GM18505 (cell line): ENCODE data around the gene GYS1.

ENCODE experiments used
- ATAC-seq: cut with Tn5 transposase; IDR thresholded peaks from one replicate; pipeline ENCODE4 v1.9.1; 2021; ENCODE audit not compliant: unreplicated experiment
- POLR2A ChIP-seq: IDR thresholded peaks from 4 replicates; pipeline ENCODE4 v1.6.1; 2011; ENCODE audit warnings: borderline replicate concordance; ENCODE audit not compliant: insufficient read depth, insufficient read length; ENCODE audit errors: extremely low read depth

The GYS1 gene

DNA sequence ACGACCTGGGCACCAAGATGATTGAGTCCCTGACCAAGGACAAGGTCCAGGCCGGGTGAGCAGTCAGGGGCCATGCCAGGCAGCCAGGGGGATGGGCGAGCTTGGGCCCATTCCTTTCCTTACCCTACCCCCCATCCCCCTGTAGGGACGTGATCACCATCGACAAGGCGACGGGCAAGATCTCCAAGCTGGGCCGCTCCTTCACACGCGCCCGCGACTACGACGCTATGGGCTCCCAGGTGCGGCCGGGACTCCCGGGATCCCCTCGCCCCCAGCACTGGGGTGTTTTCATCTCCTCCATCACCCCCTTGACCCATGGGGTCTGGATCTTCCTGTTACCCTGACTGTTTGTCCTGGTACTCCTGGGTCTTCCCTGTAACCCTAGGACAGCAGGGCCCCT is 16.7 kb upstream of the GYS1 start:
- no peak for ATAC-seq

GRCh38 chr19:49006905-49007304 is 13.8 kb upstream of the GYS1 start:
- no peak for ATAC-seq
- no peak for TF ChIP-seq POLR2A

More for the DNA sequence above, 16.7 kb upstream of the GYS1 start:
- TF ChIP-seq POLR2A, result no peak

GRCh38 chr19:49004964-49005614 is 12.0 kb upstream of the GYS1 start:
- no peak for ATAC-seq
- TF ChIP-seq POLR2A, result no peak

- no peak for TF ChIP-seq POLR2A
- ATAC-seq, result no peak
These were observed 11.0 kb upstream of the GYS1 start for GRCh38 chr19:49004133-49004532.

- no peak for TF ChIP-seq POLR2A
- ATAC-seq, result no peak
These were observed 6.6 kb upstream of the GYS1 start for GRCh38 chr19:48999481-49000325.

- no peak for ATAC-seq
- TF ChIP-seq POLR2A, result no peak
These were observed 4.9 kb upstream of the GYS1 start for GRCh38 chr19:48997972-48998371.

DNA sequence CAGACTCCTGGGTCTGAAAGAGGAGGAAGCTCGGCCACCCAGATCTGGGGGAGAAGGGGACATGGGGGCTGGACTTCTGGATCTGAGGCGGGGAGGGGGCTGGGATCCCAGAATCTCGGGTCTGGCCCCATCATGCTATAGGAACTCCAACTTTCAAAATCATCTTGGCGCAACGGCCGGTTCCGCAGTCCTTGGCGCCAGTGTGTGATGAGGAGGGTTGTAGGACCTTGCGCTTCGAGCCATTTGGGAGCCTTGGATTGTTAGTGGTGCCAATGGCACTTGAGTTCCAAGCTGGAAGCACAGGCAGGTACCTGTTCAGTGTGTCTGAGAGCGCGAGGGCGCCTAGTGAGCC is 902 bp upstream of the GYS1 start:
- no peak for TF ChIP-seq POLR2A
- ATAC-seq, result no peak

GRCh38 chr19:48992581-48993174 is 431 bp downstream of the GYS1 start:
- ATAC-seq, result peak; percentile 2
- no peak for TF ChIP-seq POLR2A

DNA sequence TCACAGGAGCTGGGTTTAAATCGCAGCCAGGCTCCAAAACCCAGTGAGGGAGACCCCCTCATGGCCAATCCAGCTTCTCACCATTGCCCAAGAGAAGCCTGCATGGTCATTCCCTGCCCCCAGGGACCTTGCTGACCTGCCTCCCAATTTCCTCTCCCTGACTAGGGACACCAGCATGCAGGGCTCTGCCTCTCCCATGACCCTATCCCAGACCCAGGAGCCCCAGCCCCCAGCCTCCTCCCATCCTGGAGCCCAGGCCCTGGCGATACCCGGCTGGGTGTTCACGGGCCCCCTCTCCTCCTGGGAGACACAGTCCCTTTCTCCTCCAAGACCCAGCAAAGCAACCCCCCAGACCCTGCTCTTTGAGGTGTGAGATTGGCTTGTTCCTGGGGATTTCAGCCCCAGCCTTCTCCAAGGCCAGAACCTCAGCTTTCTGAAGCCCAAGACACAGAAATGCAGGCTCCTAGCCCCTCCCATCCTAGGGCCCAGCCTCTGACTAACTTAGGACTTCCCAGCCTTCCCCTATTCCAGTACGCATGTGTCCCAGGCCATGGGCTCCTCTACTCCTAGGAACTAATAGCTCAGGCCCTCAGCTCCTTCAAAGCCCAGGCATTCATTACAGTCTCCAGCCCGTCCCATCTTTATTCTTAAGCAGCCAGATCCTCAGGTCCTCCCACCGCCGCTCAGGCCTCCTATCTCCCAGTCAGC is 1.1 kb downstream of the GYS1 start:
- no peak for ATAC-seq

DNA sequence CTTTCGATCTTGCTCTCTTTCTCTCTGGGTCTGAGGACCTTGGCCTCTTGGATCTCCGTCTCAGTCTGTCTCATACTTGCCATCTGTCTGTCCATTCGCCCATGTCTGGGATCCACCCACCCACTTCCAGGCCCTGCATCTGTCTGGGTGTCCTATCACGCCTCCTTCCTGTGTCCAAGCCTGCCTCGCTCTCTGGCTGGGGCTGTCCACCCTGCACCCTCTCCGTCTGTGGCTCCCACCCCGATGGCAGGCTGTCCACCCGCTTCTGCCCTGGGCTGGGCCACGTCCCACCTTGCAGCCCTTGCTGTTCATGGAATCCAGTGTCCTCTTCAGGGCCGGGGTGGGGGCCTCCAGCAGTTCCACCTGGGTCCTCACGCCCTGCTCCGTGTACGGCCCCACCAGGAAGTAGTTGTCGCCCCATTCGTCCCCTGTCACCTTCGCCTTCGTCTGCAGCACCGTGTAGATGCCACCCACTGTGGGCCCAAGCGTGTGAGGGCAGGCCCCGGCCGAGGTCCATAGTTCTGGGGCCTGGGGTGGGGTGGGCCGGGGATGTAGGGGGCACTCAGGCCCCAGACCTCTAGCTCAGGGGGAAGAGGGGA is 2.0 kb downstream of the GYS1 start:
- no peak for TF ChIP-seq POLR2A
- ATAC-seq, result no peak

More for the DNA sequence above, 1.1 kb downstream of the GYS1 start:
- TF ChIP-seq POLR2A, result no peak

- ATAC-seq, result no peak
- no peak for TF ChIP-seq POLR2A
These were observed 2.7 kb downstream of the GYS1 start for GRCh38 chr19:48990400-48990799.

- TF ChIP-seq POLR2A, result no peak
- no peak for ATAC-seq
These were observed 3.3 kb downstream of the GYS1 start for GRCh38 chr19:48989701-48990291.

GRCh38 chr19:48988860-48989259 is 4.2 kb downstream of the GYS1 start:
- no peak for ATAC-seq
- TF ChIP-seq POLR2A, result no peak
